Loucy (cell line): ENCODE measurements around the gene NELFE.
"Not testable (repeated sequence)": the region's sequence is repeated elsewhere in the genome, so short reads cannot be mapped to it uniquely, and the experiment has no call there.

Experiments used
- H2AFZ ChIP-seq: fragments of 200-600 bp; sonication (generic); 2 replicates; pipeline ENCODE4 v1.6.0; 2016; ENCODE audit warnings: antibody characterized with exemption, mild to moderate bottlenecking, low read length, moderate library complexity
- H3F3A ChIP-seq: fragments of 200-600 bp; 2 replicates; pipeline ENCODE4 v1.6.0; 2016; ENCODE audit warnings: antibody characterized with exemption, low read depth, mild to moderate bottlenecking
- H3K27me3 ChIP-seq: fragments of 200-600 bp; sonication (generic); 2 replicates; pipeline ENCODE4 v1.6.1; 2014; ENCODE audit warnings: low read length, mild to moderate bottlenecking; ENCODE audit not compliant: insufficient read depth, poor library complexity, severe bottlenecking
- H3K36me3 ChIP-seq: fragments of 200-600 bp; sonication (generic); 2 replicates; pipeline ENCODE4 v1.6.1; 2016; ENCODE audit warnings: low read length; ENCODE audit not compliant: insufficient read depth
- H3K4me1 ChIP-seq: fragments of 200-600 bp; sonication (generic); 2 replicates; pipeline ENCODE4 v1.5.1; 2014; ENCODE audit warnings: low read length, mild to moderate bottlenecking; ENCODE audit not compliant: insufficient read depth, poor library complexity, severe bottlenecking
- H3K4me2 ChIP-seq: fragments of 200-600 bp; sonication (generic); 2 replicates; pipeline ENCODE4 v1.6.0; 2014; ENCODE audit warnings: antibody characterized with exemption, low read length, low read depth, mild to moderate bottlenecking; ENCODE audit not compliant: poor library complexity, severe bottlenecking
- H3K4me3 ChIP-seq: fragments of 200-600 bp; sonication (generic); 2 replicates; pipeline ENCODE4 v1.5.1; 2014; ENCODE audit warnings: low read length, mild to moderate bottlenecking, mixed read lengths; ENCODE audit not compliant: poor library complexity, severe bottlenecking
- H3K79me2 ChIP-seq: fragments of 200-600 bp; sonication (generic); 2 replicates; pipeline ENCODE4 v1.6.1; 2014; ENCODE audit warnings: low read length; ENCODE audit not compliant: insufficient read depth
- H3K9ac ChIP-seq: fragments of 200-600 bp; sonication (generic); 2 replicates; pipeline ENCODE4 v1.6.0; 2014; ENCODE audit warnings: mild to moderate bottlenecking, low read depth, low read length, moderate library complexity; ENCODE audit not compliant: poor library complexity, severe bottlenecking
- H3K9me2 ChIP-seq: fragments of 200-600 bp; sonication (generic); replicated peaks from 2 replicates; pipeline ENCODE4 v1.6.1; 2016; ENCODE audit warnings: low read depth, low read length, mixed read lengths
- H3K9me3 ChIP-seq: fragments of 200-600 bp; sonication (generic); 2 replicates; pipeline ENCODE4 v1.6.1; 2014; ENCODE audit warnings: mild to moderate bottlenecking, antibody characterized with exemption, low read length, low read depth; ENCODE audit not compliant: insufficient read depth
- H4K20me1 ChIP-seq: fragments of 200-600 bp; sonication (generic); 2 replicates; pipeline ENCODE4 v1.6.0; 2014; ENCODE audit warnings: antibody characterized with exemption, low read length, mild to moderate bottlenecking; ENCODE audit not compliant: insufficient read depth, poor library complexity, severe bottlenecking
- CTCF ChIP-seq: fragments of 200-600 bp; sonication (generic); conservative IDR thresholded peaks from 2 replicates; pipeline ENCODE4 v1.5.1; 2014; ENCODE audit warnings: mild to moderate bottlenecking, antibody characterized with exemption, low read length
- EZH2phosphoT487 ChIP-seq: fragments of 200-600 bp; IDR thresholded peaks from 2 replicates; pipeline ENCODE4 v1.6.1; 2018; ENCODE audit warnings: antibody characterized with exemption, mild to moderate bottlenecking, moderate library complexity, borderline replicate concordance

NELFE gene

GRCh38 chr6:31907158-31907813 is 51.5 kb downstream of the NELFE start:
- H3K27me3 ChIP-seq = no peaks in the 10 kb centered on the region
- H4K20me1 ChIP-seq = no peaks in the 10 kb centered on the region
- H3F3A ChIP-seq = no peaks in the 10 kb centered on the region; the same call in 1 of the 2 replicates
- no peak overlapping the region for H3K4me2 ChIP-seq
- no peak overlapping the region for H3K4me3 ChIP-seq
- no peaks in the 10 kb centered on the region for H3K9me3 ChIP-seq
- peaks cover 7% of the 10 kb centered on the region for H3K4me1 ChIP-seq
- H3K9me2 ChIP-seq = no peaks in the 10 kb centered on the region
- no peaks in the 10 kb centered on the region for H3K79me2 ChIP-seq
- H3K9ac ChIP-seq = no peak overlapping the region
- H2AFZ ChIP-seq = no peak overlapping the region
- H3K36me3 ChIP-seq = no peaks in the 10 kb centered on the region
- TF ChIP-seq EZH2phosphoT487 (no peak), CTCF (no peak)

- not testable (repeated sequence) for H4K20me1 ChIP-seq, H2AFZ ChIP-seq, H3K27me3 ChIP-seq, H3K36me3 ChIP-seq, H3K9ac ChIP-seq, H3K9me3 ChIP-seq, H3K4me3 ChIP-seq, H3K4me1 ChIP-seq, H3K4me2 ChIP-seq, H3K9me2 ChIP-seq, H3F3A ChIP-seq, H3K79me2 ChIP-seq
Observed at GRCh38 chr6:31906727-31907126, 52.0 kb downstream of the NELFE start.

GRCh38 chr6:31906122-31906521 is 52.6 kb downstream of the NELFE start:
- H3F3A ChIP-seq = no peaks in the 10 kb centered on the region; the same call in 1 of the 2 replicates
- H3K27me3 ChIP-seq = no peaks in the 10 kb centered on the region
- TF ChIP-seq EZH2phosphoT487 (no peak), CTCF (no peak)
- H3K9ac ChIP-seq = no peak overlapping the region
- H4K20me1 ChIP-seq = no peaks in the 10 kb centered on the region
- peaks cover 7% of the 10 kb centered on the region; the same call in 1 of the 2 replicates for H3K79me2 ChIP-seq
- H3K36me3 ChIP-seq = no peaks in the 10 kb centered on the region
- H3K4me1 ChIP-seq = peaks cover 10% of the 10 kb centered on the region
- no peak overlapping the region for H2AFZ ChIP-seq
- H3K9me3 ChIP-seq = no peaks in the 10 kb centered on the region
- no peak overlapping the region for H3K4me3 ChIP-seq
- no peak overlapping the region for H3K4me2 ChIP-seq
- H3K9me2 ChIP-seq = no peaks in the 10 kb centered on the region

- Histone ChIP-seq H3K4me1 (peaks cover 13% of the 10 kb centered on the region), H3K79me2 (peaks cover 15% of the 10 kb centered on the region; the same call in 1 of the 2 replicates), H3F3A (no peaks in the 10 kb centered on the region; the same call in 1 of the 2 replicates), H4K20me1 (no peaks in the 10 kb centered on the region), H3K36me3 (no peaks in the 10 kb centered on the region), H2AFZ (no peak overlapping the region), H3K9me2 (no peaks in the 10 kb centered on the region), H3K4me3 (no peak overlapping the region), H3K9ac (no peak overlapping the region), H3K9me3 (no peaks in the 10 kb centered on the region), H3K27me3 (no peaks in the 10 kb centered on the region), H3K4me2 (no peak overlapping the region)
- no peak for TF ChIP-seq CTCF
Observed at GRCh38 chr6:31905041-31905440, 53.7 kb downstream of the NELFE start.
